SK-N-SH (cell line): ENCODE data around the gene OR1S2. TPM values are rescaled to one million over a fixed set of nuclear protein-coding genes. Genes with fewer than 3 reads are reported as not detected.

ENCODE experiments used
- CTCF ChIA-PET: fragments of 300-600, 350-600 bp; formaldehyde crosslinking; extraction: SDS; loops from one replicate; lab custom pipeline; 2021; lab: Yijun Ruan, JAX
- POLR2A ChIA-PET: fragments of 350-600 bp; sonication (Branson Sonifier 250); formaldehyde crosslinking; extraction: SDS; loops from one replicate; lab custom pipeline; 2020; ENCODE audit warnings: antibody characterized with exemption, inconsistent platforms; lab: Yijun Ruan, JAX
- DNase-seq: peaks from one replicate; pipeline ENCODE4 v3.0.0; 2012
- H2AFZ ChIP-seq: fragments of 200-600 bp; sonication (generic); 2 replicates; pipeline ENCODE4 v1.8.1; 2016; ENCODE audit warnings: antibody characterized with exemption, mild to moderate bottlenecking, low read depth
- H3F3A ChIP-seq: fragments of 200-600 bp; sonication (generic); replicated peaks from 2 replicates; pipeline ENCODE3; 2016; ENCODE audit warnings: antibody characterized with exemption, mild to moderate bottlenecking; ENCODE audit not compliant: insufficient read depth
- H3K27ac ChIP-seq, 2 experiments: fragments of 200-500 bp in 1 of 2; fragments of 200-600 bp in 1 of 2; sonication (Bioruptor generic) in 1 of 2; sonication (generic), shearing (Covaris generic) in 1 of 2; 2 replicates each; pipeline versions ENCODE4 v1.5.1 to v1.6.1; 2014 to 2016; ENCODE audit warnings: low read depth in 2 of 2, inconsistent platforms in 1 of 2, low read length in 1 of 2, mild to moderate bottlenecking in 1 of 2, mixed read lengths in 1 of 2
- H3K27me3 ChIP-seq: fragments of 200-600 bp; sonication (generic), shearing (Covaris generic); 2 replicates; pipeline ENCODE4 v1.6.1; 2016; ENCODE audit warnings: mixed run types; ENCODE audit not compliant: insufficient read depth
- H3K36me3 ChIP-seq, 2 experiments: fragments of 200-500 bp in 1 of 2; fragments of 200-600 bp in 1 of 2; sonication (Bioruptor generic) in 1 of 2; sonication (generic) in 1 of 2; replicated peaks in 1 of 2; 2 replicates each; pipeline versions ENCODE3 to v1.5.1; 2014 to 2016; ENCODE audit warnings: low read length in 1 of 2, mild to moderate bottlenecking in 1 of 2; ENCODE audit not compliant: insufficient read depth in 2 of 2, control insufficient read depth in 1 of 2
- H3K4me1 ChIP-seq, 2 experiments: fragments of 200-500 bp in 1 of 2; fragments of 200-600 bp in 1 of 2; sonication (Bioruptor generic) in 1 of 2; sonication (generic), shearing (Covaris generic) in 1 of 2; 2 replicates each; pipeline versions ENCODE4 v1.5.1 to v1.6.1; 2014 to 2016; ENCODE audit warnings: low read depth in 1 of 2, low read length in 1 of 2, mixed run types in 1 of 2; ENCODE audit not compliant: insufficient read depth in 2 of 2, control insufficient read depth in 1 of 2
- H3K4me2 ChIP-seq: fragments of 200-600 bp; sonication (generic), shearing (Covaris generic); 2 replicates; pipeline ENCODE4 v1.6.1; 2017; ENCODE audit warnings: mixed run types
- H3K4me3 ChIP-seq, 2 experiments: fragments of 200-500 bp in 1 of 2; fragments of 200-600 bp in 1 of 2; sonication (Bioruptor generic) in 1 of 2; sonication (generic), shearing (Covaris generic) in 1 of 2; 2 replicates each; pipeline versions ENCODE4 v1.5.1 to v1.8.1; 2014 to 2016; ENCODE audit warnings: low read depth in 2 of 2, inconsistent platforms in 1 of 2, low read length in 1 of 2, mild to moderate bottlenecking in 1 of 2, mixed read lengths in 1 of 2, moderate library complexity in 1 of 2
- H3K79me2 ChIP-seq: fragments of 200-600 bp; sonication (generic); 2 replicates; pipeline ENCODE4 v1.8.1; 2017; ENCODE audit warnings: mild to moderate bottlenecking; ENCODE audit not compliant: insufficient read depth
- H3K9ac ChIP-seq: fragments of 200-600 bp; sonication (generic); 2 replicates; pipeline ENCODE4 v1.6.1; 2017; ENCODE audit warnings: mixed run types
- H3K9me2 ChIP-seq: fragments of 200-600 bp; sonication (generic); 2 replicates; pipeline ENCODE4 v1.6.1; 2017; ENCODE audit warnings: mixed run types
- H3K9me3 ChIP-seq: fragments of 200-600 bp; sonication (generic); 2 replicates; pipeline ENCODE4 v1.6.1; 2017; ENCODE audit warnings: mixed run types, mild to moderate bottlenecking, moderate library complexity
- H4K20me1 ChIP-seq: fragments of 200-600 bp; sonication (generic); 2 replicates; pipeline ENCODE4 v1.6.1; 2017; ENCODE audit warnings: mild to moderate bottlenecking, mixed run types; ENCODE audit not compliant: insufficient read depth
- CHD2 ChIP-seq: fragments of 150-350 bp; IDR thresholded peaks from 2 replicates; pipeline ENCODE4 v1.6.1; 2018; ENCODE audit warnings: low read length; ENCODE audit not compliant: partially characterized antibody
- EP300 ChIP-seq, 2 experiments: IDR thresholded peaks; 2 replicates each; pipeline versions ENCODE4 v1.4.0 to v1.6.1; 2012; ENCODE audit warnings: borderline replicate concordance in 1 of 2, low read depth in 1 of 2, low read length in 1 of 2
- EZH2phosphoT487 ChIP-seq: fragments of 200-600 bp; sonication (generic); IDR thresholded peaks from 2 replicates; pipeline ENCODE4 v1.6.1; 2017; ENCODE audit warnings: low read depth, mixed run types, mild to moderate bottlenecking, antibody characterized with exemption, moderate library complexity, borderline replicate concordance
- FOSL2 ChIP-seq: IDR thresholded peaks from 2 replicates; pipeline ENCODE4 v1.4.0; 2012; ENCODE audit warnings: low read depth, mild to moderate bottlenecking, moderate library complexity, borderline replicate concordance
- GABPA ChIP-seq: IDR thresholded peaks from 2 replicates; pipeline ENCODE4 v1.4.0; 2012; ENCODE audit warnings: low read depth, mild to moderate bottlenecking
- JUND ChIP-seq: IDR thresholded peaks from 2 replicates; pipeline ENCODE4 v1.4.0; 2012
- MXI1 ChIP-seq: IDR thresholded peaks from 2 replicates; pipeline ENCODE4 v1.6.1; 2012; ENCODE audit warnings: mild to moderate bottlenecking, low read depth, low read length, improper control_type of control experiment
- NFIC ChIP-seq: IDR thresholded peaks from 2 replicates; pipeline ENCODE4 v1.4.0; 2012; ENCODE audit warnings: borderline replicate concordance
- NRF1 ChIP-seq: IDR thresholded peaks from 2 replicates; pipeline ENCODE4 v1.6.1; 2012; ENCODE audit warnings: low read depth, mild to moderate bottlenecking, low read length
- PBX3 ChIP-seq: IDR thresholded peaks from 2 replicates; pipeline ENCODE4; 2012
- POLR2AphosphoS5 ChIP-seq: IDR thresholded peaks from 2 replicates; pipeline ENCODE4 v1.6.1; 2012; ENCODE audit warnings: low read depth, low read length
- RAD21 ChIP-seq: IDR thresholded peaks from 2 replicates; pipeline ENCODE4 v1.6.1; 2012; ENCODE audit warnings: mild to moderate bottlenecking, low read length
- RCOR1 ChIP-seq: fragments of 150-350 bp; IDR thresholded peaks from 2 replicates; pipeline ENCODE4 v1.6.1; 2017; ENCODE audit warnings: antibody characterized with exemption, low read length
- REST ChIP-seq: IDR thresholded peaks from 2 replicates; pipeline ENCODE4 v1.6.1; 2012; ENCODE audit warnings: mild to moderate bottlenecking, low read depth, low read length, moderate library complexity
- RFX5 ChIP-seq: IDR thresholded peaks from 2 replicates; pipeline ENCODE4 v1.6.1; 2012; ENCODE audit warnings: mild to moderate bottlenecking, improper control_type of control experiment, low read length
- SMC3 ChIP-seq: IDR thresholded peaks from 2 replicates; pipeline ENCODE4 v1.6.1; 2012; ENCODE audit warnings: low read depth, low read length, improper control_type of control experiment
- TAF1 ChIP-seq: IDR thresholded peaks from 2 replicates; pipeline ENCODE4 v1.6.1; 2012; ENCODE audit warnings: low read depth, mild to moderate bottlenecking, low read length, moderate library complexity, borderline replicate concordance
- TCF12 ChIP-seq: IDR thresholded peaks from 2 replicates; pipeline ENCODE4 v1.4.0; 2012
- ZBTB33 ChIP-seq: IDR thresholded peaks from 2 replicates; pipeline ENCODE4 v1.4.0; 2012; ENCODE audit warnings: low read depth, borderline replicate concordance
- WGBS: methylation state at CpG from one replicate; pipeline ENCODE4 v1.1.6; 2017; ENCODE audit warnings: low lambda C conversion rate; 5-methylcytosine and 5-hydroxymethylcytosine counted together
- polyA plus RNA-seq, 3 experiments: library from polyadenylated mRNA; depleted of rRNA; stranded (reverse); fragments of >200 nt; gene quantifications; 2 replicates each; pipeline ENCODE4 v1.2.3, GENCODE V29; 2012
- TF ChIP-seq, protein P1 (sequence below): fragments of 150-350 bp; IDR thresholded peaks from 2 replicates; pipeline ENCODE4 v1.6.1; 2017; ENCODE audit warnings: antibody characterized with exemption, low read length, low read depth, borderline replicate concordance

Gene OR1S2
- polyA plus RNA-seq, 1 of the 3 experiments (the other 2 are of a cell fraction) = not detected

DNA sequence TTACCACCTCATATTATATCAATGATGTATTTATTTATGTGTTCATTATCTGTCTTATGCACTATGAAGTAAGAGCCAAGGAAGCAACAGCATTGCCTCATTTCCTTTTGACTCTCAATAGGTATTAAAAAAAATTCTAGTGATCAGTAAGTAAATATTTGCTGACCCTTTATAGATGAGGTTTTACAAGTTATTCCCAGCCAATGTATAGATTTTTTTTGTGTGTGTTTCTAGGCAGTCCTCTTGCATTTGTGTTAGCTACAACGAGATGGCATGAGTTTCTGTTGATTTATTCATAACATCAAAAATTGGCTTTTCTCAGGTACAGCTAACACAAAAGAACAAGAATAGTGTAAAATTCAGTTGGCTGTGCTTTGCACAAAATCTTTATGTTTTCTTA is 4.7 kb downstream of the OR1S2 start:
- no peaks in the 10 kb centered on the region for H3K36me3 ChIP-seq
- no peaks in the 10 kb centered on the region for H3K79me2 ChIP-seq
- H2AFZ ChIP-seq = no peak overlapping the region
- no peaks in the 10 kb centered on the region for H3F3A ChIP-seq
- H3K4me2 ChIP-seq = no peak overlapping the region
- WGBS = 0% methylated on average over 1 of the region's 1 CpG
- H3K27ac ChIP-seq = no peak overlapping the region
- no peaks in the 10 kb centered on the region for H3K4me1 ChIP-seq
- DNase-seq = no peak
- ChIA-PET CTCF (no interaction called here), POLR2A (no interaction called here)
- no peak overlapping the region for H3K4me3 ChIP-seq
- no peaks in the 10 kb centered on the region for H3K9me3 ChIP-seq
- peaks cover 3% of the 10 kb centered on the region; the same call in 1 of the 2 replicates for H3K9me2 ChIP-seq
- H4K20me1 ChIP-seq = no peaks in the 10 kb centered on the region
- no peak overlapping the region for H3K9ac ChIP-seq
- TF ChIP-seq NFIC (no peak), RCOR1 (no peak), PBX3 (no peak), REST (no peak), RAD21 (no peak), MXI1 (no peak), ZBTB33 (no peak), POLR2AphosphoS5 (no peak), JUND (no peak), EZH2phosphoT487 (no peak), TCF12 (no peak), RFX5 (no peak), TAF1 (no peak), SMC3 (no peak), GABPA (no peak), CHD2 (no peak), FOSL2 (no peak), NRF1 (no peak), EP300 (IDR thresholded peaks at IDR 0.05; ENCODE audit: borderline replicate concordance in 1 of 2, low read depth in 1 of 2, low read length in 1 of 2) (no peak)
- TF ChIP-seq, protein P1, sequence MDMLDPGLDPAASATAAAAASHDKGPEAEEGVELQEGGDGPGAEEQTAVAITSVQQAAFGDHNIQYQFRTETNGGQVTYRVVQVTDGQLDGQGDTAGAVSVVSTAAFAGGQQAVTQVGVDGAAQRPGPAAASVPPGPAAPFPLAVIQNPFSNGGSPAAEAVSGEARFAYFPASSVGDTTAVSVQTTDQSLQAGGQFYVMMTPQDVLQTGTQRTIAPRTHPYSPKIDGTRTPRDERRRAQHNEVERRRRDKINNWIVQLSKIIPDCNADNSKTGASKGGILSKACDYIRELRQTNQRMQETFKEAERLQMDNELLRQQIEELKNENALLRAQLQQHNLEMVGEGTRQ = no peak
- TF ChIP-seq, all 33 proteins: peak for 0
- no peaks in the 10 kb centered on the region for H3K27me3 ChIP-seq
